Activated naive CD8-positive, alpha-beta T cell treated with anti-CD3 and anti-CD28 coated beads, Interleukin-2, amount 50 U/mL, for 24 hours (primary cell): ENCODE results near the gene PRPH2.

Source experiments
- ATAC-seq: fragments of 150-1000 bp; cut with Tn5 transposase; one replicate; pipeline ENCODE4 v1.10.0; 2021
- DNase-seq: peaks from one replicate; pipeline ENCODE4 v3.0.0; 2021
- H3K27ac Mint-ChIP-seq: one replicate; pipeline ENCODE4 v1.8.0; 2021; ENCODE audit warnings: mild to moderate bottlenecking, mixed read lengths
- H3K27me3 Mint-ChIP-seq: one replicate; pipeline ENCODE4 v1.8.0; 2021; ENCODE audit warnings: mixed read lengths
- H3K36me3 Mint-ChIP-seq: one replicate; pipeline ENCODE4 v1.8.0; 2021; ENCODE audit warnings: low read depth, mixed read lengths
- H3K4me1 Mint-ChIP-seq: one replicate; pipeline ENCODE4 v1.8.0; 2021; ENCODE audit warnings: mixed read lengths
- H3K4me3 Mint-ChIP-seq: one replicate; pipeline ENCODE4 v1.8.0; 2021; ENCODE audit warnings: mild to moderate bottlenecking, moderate library complexity, mixed read lengths
- H3K9me3 Mint-ChIP-seq: one replicate; pipeline ENCODE4 v1.8.0; 2021; ENCODE audit warnings: mixed read lengths

Gene PRPH2, protein sequence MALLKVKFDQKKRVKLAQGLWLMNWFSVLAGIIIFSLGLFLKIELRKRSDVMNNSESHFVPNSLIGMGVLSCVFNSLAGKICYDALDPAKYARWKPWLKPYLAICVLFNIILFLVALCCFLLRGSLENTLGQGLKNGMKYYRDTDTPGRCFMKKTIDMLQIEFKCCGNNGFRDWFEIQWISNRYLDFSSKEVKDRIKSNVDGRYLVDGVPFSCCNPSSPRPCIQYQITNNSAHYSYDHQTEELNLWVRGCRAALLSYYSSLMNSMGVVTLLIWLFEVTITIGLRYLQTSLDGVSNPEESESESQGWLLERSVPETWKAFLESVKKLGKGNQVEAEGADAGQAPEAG

DNA sequence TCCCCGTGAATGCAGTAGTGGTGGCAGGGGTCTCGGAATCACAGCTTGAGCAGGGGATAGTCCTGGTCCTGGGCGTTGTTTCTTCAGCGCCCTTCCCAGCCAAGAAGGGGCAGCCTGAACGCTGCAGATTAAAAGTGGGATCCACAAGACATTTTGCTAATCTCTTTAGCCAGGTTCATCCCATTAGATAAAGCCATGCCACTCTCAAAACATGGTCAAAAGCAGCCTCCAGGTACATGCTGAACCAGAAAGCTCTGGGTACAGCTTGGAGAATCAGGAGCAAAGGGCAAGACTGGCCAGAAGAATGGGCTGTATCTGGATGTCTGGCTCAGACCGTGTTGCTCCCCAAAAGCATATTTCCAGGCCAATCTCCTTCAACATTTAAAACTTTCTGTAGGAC, at the start of gene PRPH2:
PRPH2 (minus strand) TSS at position 101 of the 400 bp plus-strand sequence. CDS start 263 bp downstream, outside the sequence.
- Mint-ChIP-seq H3K36me3 (no peaks in the 10 kb centered on the region), H3K27ac (no peak within 1 kb of the TSS), H3K4me3 (no peak within 1 kb of the TSS), H3K27me3 (no peaks in the 10 kb centered on the region), H3K9me3 (no peaks in the 10 kb centered on the region), H3K4me1 (peaks cover 16% of the 10 kb centered on the region)
- ATAC-seq (no peak), DNase-seq (no peak)

GRCh38 chr6:42771741-42772100, 49.3 kb upstream of the PRPH2 start:
- peaks cover 56% of the 10 kb centered on the region for H3K4me1 Mint-ChIP-seq
- H3K9me3 Mint-ChIP-seq, result no peaks in the 10 kb centered on the region
- peaks cover 4% of the 10 kb centered on the region for H3K36me3 Mint-ChIP-seq
- peak overlapping the region; percentile 75 for H3K4me3 Mint-ChIP-seq
- ATAC-seq (no peak), DNase-seq (no peak)
- H3K27me3 Mint-ChIP-seq, result no peaks in the 10 kb centered on the region
- peak overlapping the region; percentile 98 for H3K27ac Mint-ChIP-seq

DNA sequence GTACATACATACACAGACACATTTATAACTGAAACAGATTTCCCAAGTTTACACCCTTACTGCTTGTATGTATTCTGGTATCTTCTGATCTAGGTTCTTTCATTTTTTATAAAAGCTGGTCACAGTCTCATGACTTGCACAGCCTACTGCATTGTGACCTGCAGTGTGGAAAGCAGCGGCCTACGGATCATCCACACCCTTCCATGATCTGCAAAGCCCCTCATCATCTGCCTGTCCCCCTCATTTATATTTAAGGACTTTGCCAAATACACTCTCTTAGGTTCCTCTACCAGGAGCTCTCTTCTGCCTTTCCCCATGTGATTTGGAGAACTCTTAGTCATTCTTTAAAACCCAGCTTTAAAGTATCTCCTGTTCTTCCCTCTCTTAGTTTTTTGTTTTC, 47.4 kb upstream of the PRPH2 start:
- Mint-ChIP-seq H3K27ac (no peak overlapping the region), H3K27me3 (no peaks in the 10 kb centered on the region), H3K4me1 (peaks cover 41% of the 10 kb centered on the region), H3K9me3 (no peaks in the 10 kb centered on the region), H3K36me3 (peaks cover 7% of the 10 kb centered on the region), H3K4me3 (no peak overlapping the region)
- ATAC-seq (no peak), DNase-seq (no peak)

DNA sequence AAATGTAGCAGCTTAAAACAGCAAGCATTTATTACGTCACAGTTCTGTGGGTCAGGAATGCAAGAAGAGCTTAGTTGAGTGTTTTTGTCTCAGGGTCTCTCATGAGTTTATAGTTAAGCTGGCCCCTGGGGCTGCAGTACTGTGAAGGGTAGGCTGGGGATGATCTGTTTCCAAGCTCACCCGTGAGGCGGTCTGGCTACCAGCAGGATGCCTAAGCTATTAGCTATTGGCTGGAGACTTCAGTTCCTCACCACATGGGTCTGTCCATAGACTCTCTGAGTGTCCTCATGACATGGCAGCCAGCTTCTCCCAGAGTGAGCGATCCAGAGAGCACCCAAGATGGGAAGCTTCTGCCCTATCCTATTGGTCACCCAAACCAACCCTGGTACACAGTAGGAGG, 46.7 kb upstream of the PRPH2 start:
- H3K27me3 Mint-ChIP-seq, result no peaks in the 10 kb centered on the region
- no peak overlapping the region for H3K4me3 Mint-ChIP-seq
- no peak for ATAC-seq
- no peaks in the 10 kb centered on the region for H3K9me3 Mint-ChIP-seq
- H3K27ac Mint-ChIP-seq, result no peak overlapping the region
- no peak for DNase-seq
- H3K36me3 Mint-ChIP-seq, result peaks cover 7% of the 10 kb centered on the region
- peaks cover 34% of the 10 kb centered on the region for H3K4me1 Mint-ChIP-seq

- DNase-seq (no peak), ATAC-seq (no peak)
- no peaks in the 10 kb centered on the region for H3K27me3 Mint-ChIP-seq
- peaks cover 7% of the 10 kb centered on the region for H3K36me3 Mint-ChIP-seq
- peaks cover 12% of the 10 kb centered on the region for H3K4me1 Mint-ChIP-seq
- H3K4me3 Mint-ChIP-seq, result no peak overlapping the region
- H3K27ac Mint-ChIP-seq, result no peak overlapping the region
- H3K9me3 Mint-ChIP-seq, result no peaks in the 10 kb centered on the region
These were observed 43.8 kb upstream of the PRPH2 start for GRCh38 chr6:42766163-42766670.

DNA sequence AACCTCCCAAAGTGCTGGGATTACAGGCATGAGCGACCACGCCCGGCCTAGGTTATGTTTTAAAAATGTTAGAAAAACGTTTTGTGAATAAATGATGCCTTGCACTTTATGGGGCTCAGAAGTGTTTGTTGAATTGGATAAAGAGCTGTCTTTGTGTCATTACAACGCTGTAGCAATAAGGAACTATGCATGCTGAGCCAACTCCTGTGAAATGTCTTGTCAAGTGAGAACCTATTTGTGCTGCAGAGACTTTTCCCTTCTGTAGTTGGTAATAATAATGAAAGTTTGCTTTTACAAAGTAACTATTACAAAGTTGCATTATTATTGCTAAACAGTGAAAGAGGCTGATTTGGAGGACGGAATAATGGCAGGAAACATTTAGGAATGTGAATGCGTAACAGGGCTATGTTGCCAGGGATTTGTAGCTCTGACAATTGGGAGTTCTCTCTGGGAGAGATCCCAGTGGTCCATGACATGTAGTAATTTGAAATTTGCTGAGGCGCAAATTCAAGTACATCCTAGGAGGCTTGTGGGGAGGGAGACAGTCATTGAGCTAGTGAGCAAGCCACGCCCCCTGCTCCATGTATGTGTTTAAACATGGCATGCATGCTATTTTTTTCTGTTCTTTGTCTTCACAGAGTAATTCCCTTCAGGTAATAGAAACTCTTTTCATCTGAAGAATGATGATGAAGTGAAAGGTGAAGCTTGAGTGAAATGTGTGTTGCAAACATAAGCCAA, 42.7 kb upstream of the PRPH2 start:
- Mint-ChIP-seq H3K9me3 (no peaks in the 10 kb centered on the region), H3K27ac (no peak overlapping the region), H3K36me3 (peaks cover 7% of the 10 kb centered on the region), H3K27me3 (no peaks in the 10 kb centered on the region), H3K4me1 (peaks cover 3% of the 10 kb centered on the region), H3K4me3 (no peak overlapping the region)
- no peak for ATAC-seq
- DNase-seq, result no peak

DNA sequence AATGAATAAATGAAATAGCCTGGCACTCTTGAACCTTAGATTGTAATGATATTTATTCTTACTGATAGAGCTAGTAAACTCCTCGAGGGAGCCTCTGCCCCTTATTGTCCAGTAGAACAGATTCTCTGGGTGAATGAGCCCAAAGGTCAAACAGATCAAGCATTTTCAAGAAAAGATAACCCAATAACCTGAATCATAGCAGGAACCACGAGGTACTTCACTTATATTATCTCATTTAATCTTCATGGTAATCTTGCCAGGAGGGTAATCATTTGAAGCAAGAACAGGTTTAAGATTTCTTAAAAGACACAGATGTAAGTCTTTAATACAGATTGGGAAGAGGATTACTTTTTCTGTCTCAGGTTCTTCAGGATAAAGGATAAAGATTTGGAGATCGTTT, 40.6 kb upstream of the PRPH2 start:
- no peak for ATAC-seq
- H3K9me3 Mint-ChIP-seq, result no peaks in the 10 kb centered on the region
- DNase-seq, result no peak
- H3K27me3 Mint-ChIP-seq, result no peaks in the 10 kb centered on the region
- H3K36me3 Mint-ChIP-seq, result peaks cover 11% of the 10 kb centered on the region
- no peaks in the 10 kb centered on the region for H3K4me1 Mint-ChIP-seq
- no peak overlapping the region for H3K4me3 Mint-ChIP-seq
- no peak overlapping the region for H3K27ac Mint-ChIP-seq

DNA sequence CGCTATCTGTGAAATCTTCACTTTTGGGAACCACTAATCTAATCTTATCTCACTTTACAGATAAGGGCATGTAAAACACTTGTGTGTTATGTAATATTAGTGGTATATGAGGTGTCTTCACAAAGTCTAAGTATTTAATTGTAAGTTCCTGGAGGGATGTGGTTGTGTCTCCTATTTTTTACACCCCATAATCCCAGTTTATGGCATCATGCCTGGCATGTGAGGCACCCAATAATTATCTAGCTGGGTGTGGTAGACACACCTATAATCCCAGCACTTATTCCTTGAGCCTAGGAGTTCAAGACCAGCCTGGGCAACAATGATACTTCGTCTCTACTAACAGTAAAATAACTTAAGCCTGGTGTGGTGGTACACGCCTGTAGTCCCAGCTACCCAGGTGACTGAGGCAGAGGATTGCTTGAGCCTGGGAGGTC, 40.0 kb upstream of the PRPH2 start:
- no peaks in the 10 kb centered on the region for H3K4me1 Mint-ChIP-seq
- H3K9me3 Mint-ChIP-seq, result no peaks in the 10 kb centered on the region
- H3K4me3 Mint-ChIP-seq, result no peak overlapping the region
- H3K27me3 Mint-ChIP-seq, result no peaks in the 10 kb centered on the region
- ATAC-seq (no peak), DNase-seq (no peak)
- H3K27ac Mint-ChIP-seq, result no peak overlapping the region
- peaks cover 7% of the 10 kb centered on the region for H3K36me3 Mint-ChIP-seq

- H3K9me3 Mint-ChIP-seq, result no peaks in the 10 kb centered on the region
- H3K4me3 Mint-ChIP-seq, result no peak overlapping the region
- DNase-seq (no peak), ATAC-seq (no peak)
- peaks cover 7% of the 10 kb centered on the region for H3K36me3 Mint-ChIP-seq
- no peaks in the 10 kb centered on the region for H3K27me3 Mint-ChIP-seq
- no peaks in the 10 kb centered on the region for H3K4me1 Mint-ChIP-seq
- no peak overlapping the region for H3K27ac Mint-ChIP-seq
These were observed 39.1 kb upstream of the PRPH2 start for GRCh38 chr6:42761287-42762067.

DNA sequence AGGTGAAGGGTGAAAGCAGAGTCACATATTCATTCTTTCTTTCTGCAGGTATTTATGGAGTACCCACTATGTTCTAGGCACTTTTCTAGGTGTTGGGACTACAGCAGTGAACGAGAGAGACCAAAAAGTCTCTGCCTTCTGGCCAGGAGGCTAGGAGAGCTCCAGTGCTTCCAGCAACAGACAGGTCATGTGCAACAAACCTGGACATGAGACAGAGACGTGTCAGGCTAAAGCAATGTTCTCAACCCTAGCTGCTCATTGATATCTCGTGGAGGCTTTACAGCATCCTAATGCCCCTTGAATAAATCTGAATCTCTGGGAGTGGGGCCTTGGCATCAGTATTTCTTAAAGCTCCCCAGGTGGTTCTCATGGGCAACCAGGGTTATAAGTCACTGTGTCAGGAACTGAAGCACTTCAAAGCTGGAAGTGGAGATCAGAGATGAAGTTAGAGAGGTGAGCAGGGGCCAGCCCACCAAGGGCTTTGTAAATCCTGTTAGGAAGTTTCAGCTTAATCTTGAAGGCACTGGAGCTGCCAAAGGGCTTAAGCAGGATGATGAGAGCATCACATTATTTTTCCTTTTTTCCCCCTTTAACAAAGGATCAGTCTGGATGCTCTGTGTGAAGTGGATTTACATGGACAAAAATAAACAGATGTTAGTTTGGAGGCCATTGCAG, 36.5 kb upstream of the PRPH2 start:
- ATAC-seq (no peak), DNase-seq (no peak)
- Mint-ChIP-seq H3K36me3 (peaks cover 5% of the 10 kb centered on the region), H3K27me3 (no peaks in the 10 kb centered on the region), H3K4me3 (no peak overlapping the region), H3K4me1 (no peaks in the 10 kb centered on the region), H3K27ac (no peak overlapping the region), H3K9me3 (no peaks in the 10 kb centered on the region)

DNA sequence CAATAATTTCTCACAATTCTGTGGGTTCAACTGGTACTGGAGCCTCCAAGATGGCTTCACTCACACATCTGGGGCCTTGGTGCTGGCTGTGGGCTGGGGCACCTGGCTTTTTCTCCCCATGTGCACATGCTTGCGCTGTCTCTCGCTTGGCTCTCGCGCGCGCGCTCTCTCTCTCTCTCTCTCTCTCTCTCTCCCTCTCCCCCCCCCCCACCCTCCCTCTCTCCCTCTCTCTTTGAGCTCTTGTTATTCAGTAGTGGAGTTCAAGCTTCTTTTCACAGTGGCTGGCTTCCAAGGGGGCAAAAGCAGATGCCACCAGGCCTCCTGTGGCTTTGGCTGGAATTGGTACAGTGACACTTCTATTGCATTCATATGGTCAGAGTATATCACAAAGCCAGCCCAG, 34.3 kb upstream of the PRPH2 start:
- DNase-seq (no peak), ATAC-seq (no peak)
- Mint-ChIP-seq H3K27ac (no peak overlapping the region), H3K9me3 (no peaks in the 10 kb centered on the region), H3K4me3 (no peak overlapping the region), H3K4me1 (no peaks in the 10 kb centered on the region), H3K27me3 (no peaks in the 10 kb centered on the region), H3K36me3 (peaks cover 8% of the 10 kb centered on the region)

- DNase-seq, result no peak
- no peak overlapping the region for H3K27ac Mint-ChIP-seq
- H3K36me3 Mint-ChIP-seq, result peaks cover 8% of the 10 kb centered on the region
- H3K4me3 Mint-ChIP-seq, result no peak overlapping the region
- H3K4me1 Mint-ChIP-seq, result peaks cover 4% of the 10 kb centered on the region
- H3K9me3 Mint-ChIP-seq, result no peaks in the 10 kb centered on the region
- no peak for ATAC-seq
- H3K27me3 Mint-ChIP-seq, result no peaks in the 10 kb centered on the region
These were observed 32.4 kb upstream of the PRPH2 start for GRCh38 chr6:42754759-42755158.

DNA sequence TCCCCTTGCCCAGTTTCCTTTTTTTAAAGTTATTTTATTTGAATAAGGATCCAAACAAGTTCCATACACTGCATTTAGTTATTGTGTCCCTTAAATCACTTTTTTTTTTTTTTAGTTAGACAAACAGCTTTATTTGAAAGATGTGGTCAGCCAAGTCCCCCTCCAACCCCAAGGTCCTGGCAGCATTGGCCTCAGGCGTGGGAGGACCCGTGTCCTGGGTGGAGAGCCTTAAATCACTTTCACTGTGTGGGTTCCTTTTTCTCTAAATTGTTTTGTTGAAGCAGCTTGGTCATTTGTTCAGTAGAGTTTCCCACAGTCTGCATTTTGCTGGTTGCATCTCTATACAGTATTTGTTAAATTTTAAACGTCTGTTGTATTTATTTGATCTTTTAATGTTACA, 28.7 kb upstream of the PRPH2 start:
- Mint-ChIP-seq H3K36me3 (peaks cover 5% of the 10 kb centered on the region), H3K27ac (no peak overlapping the region), H3K4me1 (peaks cover 24% of the 10 kb centered on the region), H3K27me3 (no peaks in the 10 kb centered on the region), H3K4me3 (no peak overlapping the region), H3K9me3 (no peaks in the 10 kb centered on the region)
- DNase-seq, result no peak
- no peak for ATAC-seq

DNA sequence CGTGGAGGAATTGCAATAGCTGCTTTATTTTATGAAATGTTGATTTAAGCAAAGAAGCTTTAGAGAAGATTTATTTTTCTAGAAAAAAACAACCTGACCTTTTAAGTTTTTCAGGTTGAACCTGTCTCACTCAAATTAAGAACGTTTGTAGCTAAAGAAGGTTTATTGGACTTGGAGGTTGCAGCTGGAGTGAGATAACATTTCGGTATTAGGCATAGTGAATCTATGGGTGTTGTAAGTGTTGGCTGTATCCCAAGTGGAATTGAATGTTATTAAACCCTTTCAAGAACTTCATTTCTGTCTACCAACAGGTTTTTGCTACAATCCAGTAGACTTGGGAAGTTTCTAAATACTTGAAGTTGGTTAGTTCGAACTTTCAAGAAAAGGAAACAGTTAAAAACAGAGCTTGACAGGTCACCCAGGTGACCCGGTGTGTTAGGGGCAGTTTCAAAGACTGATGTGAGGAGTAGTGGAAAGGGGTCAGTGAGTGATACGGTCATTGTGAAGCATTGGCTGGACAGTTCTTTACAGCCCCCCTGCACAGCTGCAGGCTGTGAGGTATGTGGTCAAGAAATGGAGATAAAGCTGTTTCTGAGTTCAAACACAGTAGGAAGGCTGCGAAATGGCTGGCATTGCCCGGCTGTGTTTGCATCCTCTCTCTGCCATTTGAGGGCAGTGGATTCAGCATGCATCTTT, 26.0 kb upstream of the PRPH2 start:
- Mint-ChIP-seq H3K4me3 (peak overlapping the region; percentile 95), H3K27ac (peak overlapping the region; percentile 96), H3K36me3 (peaks cover 18% of the 10 kb centered on the region), H3K27me3 (no peaks in the 10 kb centered on the region), H3K4me1 (peaks cover 38% of the 10 kb centered on the region), H3K9me3 (no peaks in the 10 kb centered on the region)
- ATAC-seq, result no peak
- no peak for DNase-seq
